ENCODE results near the gene MAPK10.

DNA sequence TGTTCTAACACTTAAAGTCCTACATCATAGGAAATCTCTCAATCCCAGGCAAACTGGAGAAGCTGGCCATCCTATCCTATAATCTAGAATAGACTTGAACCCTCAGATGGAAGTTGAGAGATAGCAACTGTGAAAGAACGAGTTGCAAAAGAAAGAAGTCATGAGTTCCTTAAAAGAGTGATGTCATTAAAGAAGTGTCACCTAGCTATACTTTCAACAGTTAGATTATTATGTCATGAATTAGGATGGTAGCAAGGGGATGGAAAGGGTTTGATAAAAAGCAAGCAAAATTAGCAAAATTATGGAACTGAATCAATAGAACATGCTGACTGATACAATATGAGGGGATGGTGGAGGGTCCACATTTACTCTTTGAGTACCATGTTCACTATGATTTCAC, 7.1 kb upstream of the MAPK10 start:
- TF ChIP-seq POLR2A (IDR thresholded peaks at IDR 0.05) (no peak), CTCF (IDR thresholded peaks at IDR 0.05) (no peak)
